ENCODE measurements around the gene UNC80.

The UNC80 gene

GRCh38 chr2:209808521-209808920 is 36.9 kb downstream of the UNC80 start:
- in situ Hi-C loops (cut with MboI; ENCODE audit: low sequenced_read_pairs), result no loop called here

DNA sequence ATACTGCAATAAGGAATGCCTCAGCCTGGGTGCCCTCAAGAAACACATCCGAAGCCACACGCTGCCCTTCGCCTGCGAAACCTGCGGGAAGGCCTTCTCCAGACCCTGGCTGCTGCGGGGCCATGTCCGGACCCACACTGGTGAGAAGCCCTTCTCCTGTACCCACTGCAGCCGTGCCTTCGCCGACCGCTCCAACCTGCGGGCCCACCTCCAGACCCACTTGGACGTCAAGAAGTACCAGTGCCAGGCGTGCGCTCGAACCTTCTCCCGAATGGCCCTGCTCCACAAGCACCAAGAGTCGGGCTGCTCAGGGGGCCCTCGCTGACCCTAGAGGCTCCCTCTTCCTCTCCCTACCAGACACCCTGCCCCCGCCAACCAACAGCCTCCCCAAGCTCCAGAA is 37.6 kb downstream of the UNC80 start:
- in situ Hi-C loops (cut with MboI; ENCODE audit: low sequenced_read_pairs), result no loop called here

- in situ Hi-C loops (cut with MboI; ENCODE audit: low sequenced_read_pairs), result no loop called here
Observed at GRCh38 chr2:209817844-209818271, 46.2 kb downstream of the UNC80 start.

DNA sequence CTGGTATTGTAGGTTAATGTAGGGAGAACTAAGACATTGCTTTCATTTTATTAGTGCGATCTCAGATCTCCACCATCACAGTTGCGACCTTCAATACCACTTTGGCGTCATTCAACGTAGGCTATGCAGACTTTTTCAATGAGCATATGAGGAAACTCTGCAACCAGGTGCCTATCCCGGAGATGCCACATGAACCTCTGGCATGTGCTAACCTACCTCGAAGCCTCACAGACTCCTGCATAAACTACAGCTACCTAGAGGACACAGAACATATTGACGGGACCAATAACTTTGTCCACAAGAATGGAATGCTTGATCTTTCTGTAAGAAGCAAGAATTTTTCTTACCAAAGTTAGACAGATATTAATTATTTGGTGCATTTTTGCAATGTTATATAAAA is 47.3 kb downstream of the UNC80 start:
- in situ Hi-C loops (cut with MboI; ENCODE audit: low sequenced_read_pairs), result no loop called here

DNA sequence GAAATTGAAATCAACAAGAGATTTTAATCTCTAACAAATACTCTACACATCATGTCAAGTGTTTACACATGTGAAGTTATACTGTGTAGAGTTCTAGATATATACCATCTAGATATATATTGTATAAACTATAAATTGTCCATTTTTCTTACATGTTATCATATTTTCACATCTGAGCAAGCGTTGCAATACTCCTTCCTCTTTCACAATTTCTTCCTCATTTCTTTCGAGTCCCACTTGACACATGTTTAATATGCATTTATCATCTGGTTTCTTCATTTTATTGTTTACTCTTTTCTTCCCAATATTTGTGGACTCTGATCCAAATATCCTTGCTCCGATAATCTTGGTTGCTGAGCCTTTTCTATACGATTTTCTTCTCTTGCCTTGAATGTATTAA is 50.2 kb downstream of the UNC80 start:
- in situ Hi-C loops (cut with MboI; ENCODE audit: low sequenced_read_pairs), result no loop called here

DNA sequence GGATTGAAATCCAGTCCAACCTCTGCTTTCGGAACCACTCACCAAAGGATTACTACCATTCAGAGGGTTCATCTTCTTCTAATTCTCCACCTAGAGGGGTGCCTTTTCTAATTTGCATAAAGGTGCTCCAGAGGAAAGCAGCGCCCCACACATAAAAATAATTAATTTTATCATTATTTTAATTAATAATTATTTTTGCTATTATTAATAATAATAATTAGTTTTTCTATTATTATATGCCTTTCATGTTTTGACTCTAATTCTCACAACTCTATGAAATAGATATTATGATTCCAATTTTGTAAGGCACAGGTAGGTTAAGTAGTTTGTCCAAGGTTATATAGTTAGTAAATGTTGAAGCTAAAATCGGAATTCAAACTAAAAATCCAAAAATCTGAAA is 51.9 kb downstream of the UNC80 start:
- in situ Hi-C loops (cut with MboI; ENCODE audit: low sequenced_read_pairs), result no loop called here

- in situ Hi-C loops (cut with MboI; ENCODE audit: low sequenced_read_pairs), result no loop called here
Observed at GRCh38 chr2:209824391-209824790, 52.8 kb downstream of the UNC80 start.

- in situ Hi-C loops (cut with MboI; ENCODE audit: low sequenced_read_pairs), result no loop called here
Observed at GRCh38 chr2:209830722-209831465, 59.3 kb downstream of the UNC80 start.

GRCh38 chr2:209834767-209835166 is 63.1 kb downstream of the UNC80 start:
- in situ Hi-C loops (cut with MboI; ENCODE audit: low sequenced_read_pairs), result no loop called here

GRCh38 chr2:209840434-209840833 is 68.8 kb downstream of the UNC80 start:
- in situ Hi-C loops (cut with MboI; ENCODE audit: low sequenced_read_pairs), result no loop called here

GRCh38 chr2:209845666-209846065 is 74.0 kb downstream of the UNC80 start:
- in situ Hi-C loops (cut with MboI; ENCODE audit: low sequenced_read_pairs), result no loop called here

GRCh38 chr2:209864716-209865295 is 93.2 kb downstream of the UNC80 start:
- in situ Hi-C loops (cut with MboI; ENCODE audit: low sequenced_read_pairs), result no loop called here

DNA sequence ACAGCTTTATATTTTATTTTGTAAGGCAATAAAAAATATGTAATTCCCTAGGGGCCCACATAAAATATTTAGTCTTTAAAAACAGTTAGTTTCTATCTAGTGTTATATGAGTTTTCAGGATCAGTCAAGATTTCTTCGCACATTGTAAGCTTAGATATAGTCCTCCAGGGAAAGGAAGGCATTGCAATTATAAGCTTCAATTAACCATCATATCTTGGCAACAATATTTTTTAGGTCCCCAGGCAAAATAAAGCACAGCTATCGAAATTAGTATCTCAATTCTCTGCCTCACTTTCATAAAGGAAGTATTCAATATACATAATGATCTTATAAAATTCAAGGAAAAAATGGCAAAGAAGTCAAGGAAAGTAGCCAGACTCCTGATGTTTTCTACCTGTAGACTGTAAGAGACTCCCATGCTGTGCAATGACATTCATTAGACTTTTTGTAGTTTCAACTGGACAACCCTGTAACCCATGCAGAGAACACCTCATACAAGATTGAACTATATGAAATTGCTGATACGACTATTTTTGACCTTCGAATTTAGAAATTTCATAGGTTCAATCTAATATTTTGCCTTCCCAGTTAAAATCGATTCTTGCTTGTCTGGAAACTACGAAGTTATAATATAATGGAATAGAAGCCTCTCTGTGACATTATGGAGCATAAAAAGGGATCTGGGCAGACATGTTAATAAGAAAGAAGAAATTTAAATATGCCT is 96.8 kb downstream of the UNC80 start:
- in situ Hi-C loops (cut with MboI; ENCODE audit: low sequenced_read_pairs), result no loop called here

- in situ Hi-C loops (cut with MboI; ENCODE audit: low sequenced_read_pairs), result no loop called here
Observed at GRCh38 chr2:209870067-209870466, 98.4 kb downstream of the UNC80 start.

DNA sequence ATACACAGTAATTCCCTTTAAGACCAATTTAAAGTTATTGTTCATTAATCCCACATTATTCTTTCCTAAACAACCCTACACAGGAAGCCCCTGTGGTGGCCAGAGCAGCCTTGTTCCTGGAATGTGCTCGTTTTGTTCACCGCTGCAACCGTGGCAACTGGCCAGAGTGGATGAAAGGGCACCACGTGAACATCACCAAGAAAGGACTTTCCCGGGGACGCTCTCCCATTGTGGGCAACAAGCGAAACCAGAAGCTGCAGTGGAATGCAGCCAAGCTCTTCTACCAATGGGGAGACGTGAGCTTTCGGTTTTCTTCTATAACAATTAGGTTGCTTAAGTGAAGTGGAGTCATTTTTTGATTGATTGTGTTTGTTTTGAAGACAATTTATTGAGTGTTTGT is 101.0 kb downstream of the UNC80 start:
- in situ Hi-C loops (cut with MboI; ENCODE audit: low sequenced_read_pairs), result no loop called here

GRCh38 chr2:209875270-209875669 is 103.6 kb downstream of the UNC80 start:
- in situ Hi-C loops (cut with MboI; ENCODE audit: low sequenced_read_pairs), result no loop called here

- in situ Hi-C loops (cut with MboI; ENCODE audit: low sequenced_read_pairs), result no loop called here
Observed at GRCh38 chr2:209876211-209876610, 104.6 kb downstream of the UNC80 start.

DNA sequence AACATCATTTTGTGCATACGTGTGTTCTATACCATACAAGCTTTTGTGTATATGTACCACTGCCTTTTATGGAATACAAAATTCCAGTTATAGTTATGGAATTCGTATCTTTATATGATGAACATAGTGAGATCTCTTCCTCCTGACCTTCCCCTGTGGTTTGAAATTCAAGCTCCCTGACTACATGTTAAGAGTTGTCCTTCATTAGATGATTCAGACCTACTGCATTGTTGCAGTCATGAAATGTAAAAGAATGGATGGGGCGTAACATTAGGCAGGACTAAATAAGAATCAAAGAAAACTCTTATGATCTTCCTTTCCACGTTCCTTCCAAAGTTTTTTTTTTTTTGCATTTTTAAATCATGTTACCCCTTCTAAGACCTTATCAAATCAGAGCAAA is 107.1 kb downstream of the UNC80 start:
- in situ Hi-C loops (cut with MboI; ENCODE audit: low sequenced_read_pairs), result no loop called here

GRCh38 chr2:209900638-209901037 is 129.0 kb downstream of the UNC80 start:
- in situ Hi-C loops (cut with MboI; ENCODE audit: low sequenced_read_pairs), result no loop called here

- in situ Hi-C loops (cut with MboI; ENCODE audit: low sequenced_read_pairs), result no loop called here
Observed at GRCh38 chr2:209901172-209901571, 129.5 kb downstream of the UNC80 start.

DNA sequence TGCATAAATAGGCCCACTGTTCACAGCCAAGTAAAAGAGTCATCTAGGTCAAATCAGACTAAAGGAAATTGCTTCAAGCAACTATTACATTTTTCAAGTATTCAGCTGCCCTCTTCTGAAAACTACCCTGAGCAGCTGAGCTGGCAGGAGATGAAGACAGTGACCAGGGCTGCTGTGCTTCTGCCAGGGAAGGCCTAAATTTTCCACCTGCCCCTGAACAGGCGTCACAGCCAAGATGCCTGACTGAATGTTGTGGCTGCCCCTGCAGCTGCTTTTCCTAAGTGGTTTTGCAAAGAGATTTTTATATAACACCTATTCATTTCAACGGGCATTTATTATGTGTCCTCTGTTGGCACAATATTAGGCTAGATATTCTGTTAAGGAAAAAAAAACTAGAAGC is 134.1 kb downstream of the UNC80 start:
- in situ Hi-C loops (cut with MboI; ENCODE audit: low sequenced_read_pairs), result no loop called here

GRCh38 chr2:209907746-209908145 is 136.1 kb downstream of the UNC80 start:
- in situ Hi-C loops (cut with MboI; ENCODE audit: low sequenced_read_pairs), result no loop called here

Data from HL-60/S4 (cell line).